ENCODE results near the gene TWF1.

GRCh38 chr12:43766291-43766690 is 39.8 kb downstream of the TWF1 start:
- TF ChIP-seq GATA2 (IDR thresholded peaks at IDR 0.05; ENCODE audit: low read depth, low read length): no peak
- TF ChIP-seq GATA3 (IDR thresholded peaks at IDR 0.05; ENCODE audit: low read depth, low read length): no peak

All from SH-SY5Y (cell line).